A673 (cell line): ENCODE data around the gene MYO3A.

Experiments
- CTCF ChIP-seq: fragments of 300-800, 200-600 bp; sonication (generic); conservative IDR thresholded peaks from 2 replicates; pipeline ENCODE4 v1.5.1; 2017; ENCODE audit warnings: low read depth, mild to moderate bottlenecking, antibody characterized with exemption, low read length, moderate library complexity, mixed read lengths
- EZH2 ChIP-seq: fragments of 200-600 bp; sonication (generic); IDR thresholded peaks from 2 replicates; pipeline ENCODE4 v1.6.1; 2017; ENCODE audit warnings: borderline replicate concordance, low read depth, mild to moderate bottlenecking, mixed read lengths, antibody characterized with exemption, low read length; ENCODE audit not compliant: poor library complexity, severe bottlenecking

GRCh38 chr10:25912866-25913265, 21.2 kb upstream of the MYO3A start:
- TF ChIP-seq CTCF (no peak), EZH2 (no peak)
